Non-pigmented ciliary epithelial cell (primary cell): ENCODE measurements around the gene CNKSR2.

Source experiments
- DNase-seq: peaks from one replicate; pipeline ENCODE4 v3.0.0-alpha.2; 2010; ENCODE audit warnings: low read depth

Gene CNKSR2

DNA sequence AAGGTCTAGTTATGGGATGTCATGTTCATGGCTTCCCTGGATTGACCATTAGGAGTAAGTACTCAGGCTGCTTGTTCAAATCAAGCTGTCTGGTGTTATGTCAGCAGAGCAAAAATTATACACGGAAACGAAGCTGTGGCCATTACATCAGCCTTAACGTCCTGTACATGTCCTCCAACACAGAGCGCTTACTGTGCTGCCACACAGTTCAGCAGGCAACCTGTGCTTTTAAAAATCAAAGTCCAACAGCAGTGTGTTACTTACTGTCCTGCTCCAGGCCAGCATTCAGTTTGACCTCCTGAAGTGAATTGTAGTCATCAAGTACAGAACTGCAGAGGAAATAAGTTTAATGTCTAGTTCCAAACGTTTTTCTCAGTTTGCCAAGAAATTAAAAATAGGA is 237.9 kb downstream of the CNKSR2 start:
- DNase-seq: no peak

DNA sequence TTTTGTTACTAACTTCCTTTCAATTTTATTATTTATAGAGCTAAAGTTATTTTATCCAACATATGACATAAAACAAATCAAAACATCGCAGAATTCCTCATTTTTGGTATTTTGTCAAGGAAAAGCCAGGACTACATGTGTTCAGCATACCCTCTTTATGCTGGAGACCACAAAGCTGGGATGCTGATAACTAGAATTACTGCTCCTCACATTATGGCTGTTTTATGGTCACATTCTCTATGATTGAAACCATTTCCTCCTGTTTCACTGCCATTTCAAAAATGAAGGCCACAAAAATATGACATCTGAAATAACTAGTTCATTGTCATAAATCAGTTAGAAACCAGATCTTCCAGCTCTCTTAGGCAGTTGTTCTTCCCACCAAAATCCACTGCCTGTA is 242.2 kb downstream of the CNKSR2 start:
- no peak for DNase-seq

GRCh38 chrX:21620234-21620633 is 246.0 kb downstream of the CNKSR2 start:
- DNase-seq: no peak

- DNase-seq: no peak
Measured at GRCh38 chrX:21623778-21624501, 249.7 kb downstream of the CNKSR2 start.

- no peak for DNase-seq
Measured at GRCh38 chrX:21632027-21632426, 257.8 kb downstream of the CNKSR2 start.

DNA sequence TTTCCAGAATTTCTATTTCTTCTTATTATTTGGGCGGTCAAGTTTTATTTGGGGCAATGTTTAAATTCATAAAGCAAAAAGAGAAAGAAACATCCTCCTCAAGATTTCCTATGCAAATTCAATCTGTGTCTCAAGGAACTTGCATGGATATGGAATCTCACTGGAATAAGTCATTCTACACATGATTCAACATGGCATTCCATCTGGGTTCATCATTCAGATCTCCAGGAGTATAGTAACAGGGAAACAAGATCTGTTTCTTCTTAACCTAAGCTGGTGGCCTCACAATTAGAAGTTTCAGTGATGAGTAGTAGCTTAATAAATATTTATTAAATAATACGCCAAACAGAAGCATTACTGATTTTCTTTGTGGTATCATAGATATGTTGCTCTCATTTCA is 264.1 kb downstream of the CNKSR2 start:
- DNase-seq: peak; percentile 10

GRCh38 chrX:21639775-21640174 is 265.6 kb downstream of the CNKSR2 start:
- no peak for DNase-seq

DNA sequence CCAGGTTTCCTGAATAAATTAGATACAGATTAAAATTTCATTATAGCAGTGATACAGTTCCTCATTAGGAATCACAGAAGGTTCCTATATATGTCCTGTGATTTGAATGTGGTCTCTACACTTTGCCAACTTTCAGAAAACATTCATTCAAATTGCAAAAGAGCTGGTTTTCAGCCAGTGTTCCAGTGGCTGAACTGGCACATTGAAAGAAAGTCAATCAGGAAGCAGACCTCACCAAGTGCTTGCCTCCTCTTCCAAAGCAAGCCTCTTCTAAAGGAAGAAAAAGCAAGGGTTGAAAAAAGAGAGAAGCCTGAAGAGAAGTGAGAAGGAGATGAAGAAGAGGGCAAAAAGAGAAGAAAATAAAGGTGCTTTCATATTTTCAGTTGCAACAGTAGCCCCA is 271.2 kb downstream of the CNKSR2 start:
- DNase-seq: no peak

GRCh38 chrX:21645886-21646285 is 271.7 kb downstream of the CNKSR2 start:
- DNase-seq: no peak

DNA sequence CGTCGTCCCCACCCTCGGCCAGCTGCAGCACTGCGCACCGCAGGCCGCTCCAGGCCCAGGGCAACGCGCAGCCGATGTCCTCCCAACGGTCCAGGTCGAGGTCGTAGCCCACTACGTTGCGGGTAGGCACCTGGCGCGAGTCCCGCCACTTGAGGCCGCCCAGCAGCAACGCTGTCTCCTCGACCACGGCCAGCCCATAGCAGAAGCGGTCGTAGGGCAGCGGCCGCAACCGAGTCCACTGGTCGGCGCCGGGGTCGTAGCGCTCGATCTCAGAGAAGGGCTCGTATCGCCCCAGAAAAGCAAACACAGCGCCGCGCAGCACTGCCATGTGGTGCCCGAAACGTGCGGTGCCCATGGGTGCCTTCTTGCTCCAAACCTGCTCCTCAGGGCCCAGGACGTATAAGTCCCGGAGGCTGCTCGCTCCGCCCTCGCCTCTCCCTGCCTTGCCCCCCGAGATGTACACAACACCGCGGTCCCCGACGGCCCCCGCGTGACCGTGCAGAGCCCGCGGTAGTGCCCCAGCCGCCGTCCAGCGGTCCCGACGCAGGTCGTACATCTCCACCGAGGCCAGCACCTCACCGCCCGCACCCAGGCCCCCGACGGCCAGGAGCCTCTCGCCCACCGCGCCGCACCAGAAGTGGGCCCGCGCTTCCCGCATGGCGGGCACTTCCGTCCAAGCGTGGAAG is 281.8 kb downstream of the CNKSR2 start:
- DNase-seq: no peak

DNA sequence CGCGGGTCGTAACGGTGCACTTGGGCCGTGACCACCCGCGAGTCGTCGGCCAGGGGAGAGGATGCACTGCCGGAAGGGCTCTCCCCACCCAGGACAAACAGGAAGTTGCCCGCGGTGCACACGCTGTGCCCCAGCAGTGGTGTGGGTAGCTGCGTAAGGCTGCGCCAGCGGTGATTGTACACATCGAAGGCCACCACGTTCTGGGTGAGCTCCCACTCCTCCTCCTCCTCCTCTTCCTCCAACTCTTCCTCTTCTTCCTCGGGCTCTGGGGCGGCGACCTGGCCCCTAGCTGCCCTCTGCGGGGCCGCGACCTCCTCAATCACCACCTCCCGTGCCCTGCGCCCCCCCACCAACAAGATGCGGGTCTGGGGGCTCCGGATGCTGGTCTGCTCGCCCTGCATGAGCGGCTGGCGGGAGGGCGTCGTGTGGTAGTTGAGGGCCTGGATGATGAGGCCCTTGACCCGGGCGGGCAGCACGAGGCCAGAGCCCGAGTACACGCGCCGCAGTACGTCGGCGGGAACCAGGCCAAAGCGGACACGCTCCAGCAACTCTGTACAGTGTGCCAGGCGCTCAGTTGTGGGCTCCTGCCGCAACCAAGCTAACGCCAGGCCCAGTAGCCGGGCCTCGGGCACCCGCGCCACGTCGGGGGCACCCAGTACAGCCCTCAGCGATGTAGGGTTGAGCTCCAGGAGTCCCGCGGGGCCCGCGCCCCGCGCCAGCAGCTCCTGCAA is 282.5 kb downstream of the CNKSR2 start:
- DNase-seq: no peak

- no peak for DNase-seq
Measured at GRCh38 chrX:21657318-21658151, 283.3 kb downstream of the CNKSR2 start.

GRCh38 chrX:21658152-21658737 is 284.0 kb downstream of the CNKSR2 start, which contains the start of gene KLHL34:
KLHL34 (minus strand) TSS chrX:21658330; CDS start chrX:21657788, 542 bp downstream.
- DNase-seq: no peak

GRCh38 chrX:21658746-21659145 is 284.5 kb downstream of the CNKSR2 start:
- DNase-seq: no peak

- no peak for DNase-seq
Measured at GRCh38 chrX:21659320-21659719, 285.1 kb downstream of the CNKSR2 start.

GRCh38 chrX:21660156-21660555 is 285.9 kb downstream of the CNKSR2 start:
- DNase-seq: no peak

GRCh38 chrX:21661316-21661715 is 287.1 kb downstream of the CNKSR2 start:
- no peak for DNase-seq

- DNase-seq: no peak
Measured at GRCh38 chrX:21662761-21663160, 288.5 kb downstream of the CNKSR2 start.

GRCh38 chrX:21666252-21666651 is 292.0 kb downstream of the CNKSR2 start:
- no peak for DNase-seq

GRCh38 chrX:21666679-21667078 is 292.5 kb downstream of the CNKSR2 start:
- DNase-seq: no peak

DNA sequence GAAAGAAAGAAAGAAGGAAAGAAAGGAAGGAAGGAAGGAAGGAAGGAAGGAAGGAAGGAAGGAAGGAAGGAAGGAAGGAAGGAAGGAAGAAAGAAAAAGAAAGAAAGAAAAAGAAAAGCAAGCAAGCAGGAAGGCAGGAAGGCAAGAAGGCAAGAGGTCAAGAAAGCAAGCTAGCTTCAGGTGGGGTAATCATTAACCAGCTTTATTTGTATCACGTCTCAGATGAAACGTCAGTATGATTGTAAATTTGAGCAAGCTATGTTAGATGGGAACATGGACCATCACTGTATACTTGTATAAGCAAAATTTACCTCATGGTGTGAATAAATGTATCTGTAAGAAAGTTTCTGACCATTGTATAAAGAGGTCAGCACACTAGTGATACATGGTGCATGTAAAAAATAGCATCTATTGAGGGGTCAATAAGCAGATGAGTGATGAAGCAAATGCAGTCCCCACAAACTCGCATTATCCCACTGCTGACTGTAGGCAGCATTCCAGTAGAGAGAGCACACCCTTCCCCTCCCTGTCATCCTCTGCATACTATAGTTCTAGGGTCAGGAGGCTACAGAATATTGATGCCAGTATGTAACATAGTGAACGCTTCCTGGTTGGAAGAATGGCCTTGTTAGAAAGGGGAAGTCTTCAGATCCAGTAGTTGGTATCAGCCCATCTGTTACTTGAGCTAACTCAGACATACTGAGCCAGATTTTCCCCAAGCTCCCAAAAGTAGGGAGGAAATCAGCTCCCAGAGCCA is 300.4 kb downstream of the CNKSR2 start:
- DNase-seq: no peak
